PFSK-1 (cell line): Measurements from ENCODE around the gene TMEM44.

ENCODE experiments used
- POLR2AphosphoS5 ChIP-seq: IDR thresholded peaks from 2 replicates; pipeline ENCODE4 v1.6.1; 2012; ENCODE audit warnings: low read depth, mild to moderate bottlenecking, control low read depth, low read length, moderate library complexity
- TAF1 ChIP-seq: IDR thresholded peaks from 2 replicates; pipeline ENCODE4 v1.6.1; 2012; ENCODE audit warnings: low read length, control low read depth, borderline replicate concordance; ENCODE audit not compliant: insufficient read depth
- TF ChIP-seq, protein P1 (sequence below), 2 experiments: IDR thresholded peaks; 2 replicates each; pipeline versions ENCODE4 v1.6.1 to v1.8.0; 2011 to 2012; ENCODE audit warnings: low read depth in 2 of 2, low read length in 2 of 2, control low read depth in 1 of 2, inconsistent platforms in 1 of 2, mild to moderate bottlenecking in 1 of 2, moderate library complexity in 1 of 2; ENCODE audit not compliant: insufficient read depth in 1 of 2

DNA sequence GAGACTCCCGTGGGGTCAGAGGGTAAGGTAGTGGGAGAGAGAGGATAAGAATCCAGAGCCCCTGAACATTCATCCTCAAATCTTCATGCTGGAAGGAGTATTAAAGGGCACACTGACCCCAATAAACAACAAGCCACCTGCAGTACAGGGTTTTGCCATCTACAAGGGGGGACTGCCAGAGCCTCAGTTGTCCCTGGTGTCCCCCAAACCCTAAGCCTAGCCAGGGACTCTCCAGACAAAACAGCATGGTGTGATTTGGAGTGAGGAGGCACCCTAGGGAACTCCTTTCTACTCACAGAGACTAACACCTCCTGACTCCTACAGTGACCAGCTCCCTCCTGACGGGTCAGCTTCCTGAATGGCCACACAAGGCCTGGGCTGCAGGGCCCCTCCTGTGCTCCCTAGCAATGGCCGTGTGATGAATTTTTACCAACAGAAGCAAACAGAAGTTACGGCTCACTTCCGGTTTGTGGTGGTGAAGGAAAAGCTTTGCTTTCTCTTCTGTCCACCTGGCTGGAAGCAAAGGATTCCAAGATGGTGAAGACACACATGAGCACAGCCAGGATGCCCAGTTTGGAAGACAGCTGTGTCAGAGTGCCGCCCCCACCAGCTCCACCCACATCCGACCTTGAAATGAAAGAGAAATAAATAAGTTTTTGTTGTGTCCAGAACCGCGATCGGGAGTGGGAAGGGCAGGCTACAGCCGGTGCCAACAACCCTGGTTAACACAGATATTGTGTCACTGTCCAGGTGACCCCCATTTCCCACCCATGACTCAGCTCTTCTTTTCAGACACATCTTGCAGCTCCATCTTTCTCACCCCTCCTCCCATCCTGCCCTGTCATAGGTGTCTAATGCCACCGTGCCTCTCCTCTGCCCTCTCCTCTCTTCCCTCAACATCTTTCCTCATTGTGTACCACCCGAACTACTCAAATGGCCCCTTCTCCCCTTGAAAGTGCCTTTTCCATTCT lies 76.8 kb downstream of the TMEM44 start:
- TF ChIP-seq POLR2AphosphoS5: no peak
- TF ChIP-seq, protein P1, sequence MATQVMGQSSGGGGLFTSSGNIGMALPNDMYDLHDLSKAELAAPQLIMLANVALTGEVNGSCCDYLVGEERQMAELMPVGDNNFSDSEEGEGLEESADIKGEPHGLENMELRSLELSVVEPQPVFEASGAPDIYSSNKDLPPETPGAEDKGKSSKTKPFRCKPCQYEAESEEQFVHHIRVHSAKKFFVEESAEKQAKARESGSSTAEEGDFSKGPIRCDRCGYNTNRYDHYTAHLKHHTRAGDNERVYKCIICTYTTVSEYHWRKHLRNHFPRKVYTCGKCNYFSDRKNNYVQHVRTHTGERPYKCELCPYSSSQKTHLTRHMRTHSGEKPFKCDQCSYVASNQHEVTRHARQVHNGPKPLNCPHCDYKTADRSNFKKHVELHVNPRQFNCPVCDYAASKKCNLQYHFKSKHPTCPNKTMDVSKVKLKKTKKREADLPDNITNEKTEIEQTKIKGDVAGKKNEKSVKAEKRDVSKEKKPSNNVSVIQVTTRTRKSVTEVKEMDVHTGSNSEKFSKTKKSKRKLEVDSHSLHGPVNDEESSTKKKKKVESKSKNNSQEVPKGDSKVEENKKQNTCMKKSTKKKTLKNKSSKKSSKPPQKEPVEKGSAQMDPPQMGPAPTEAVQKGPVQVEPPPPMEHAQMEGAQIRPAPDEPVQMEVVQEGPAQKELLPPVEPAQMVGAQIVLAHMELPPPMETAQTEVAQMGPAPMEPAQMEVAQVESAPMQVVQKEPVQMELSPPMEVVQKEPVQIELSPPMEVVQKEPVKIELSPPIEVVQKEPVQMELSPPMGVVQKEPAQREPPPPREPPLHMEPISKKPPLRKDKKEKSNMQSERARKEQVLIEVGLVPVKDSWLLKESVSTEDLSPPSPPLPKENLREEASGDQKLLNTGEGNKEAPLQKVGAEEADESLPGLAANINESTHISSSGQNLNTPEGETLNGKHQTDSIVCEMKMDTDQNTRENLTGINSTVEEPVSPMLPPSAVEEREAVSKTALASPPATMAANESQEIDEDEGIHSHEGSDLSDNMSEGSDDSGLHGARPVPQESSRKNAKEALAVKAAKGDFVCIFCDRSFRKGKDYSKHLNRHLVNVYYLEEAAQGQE (IDR thresholded peaks at IDR 0.05; ENCODE audit: insufficient read depth in 1 of 2, low read depth in 2 of 2, low read length in 2 of 2): no peak
- no peak for TF ChIP-seq TAF1
